ENCODE results near the gene SELENOV.

The SELENOV gene

GRCh38 chr19:39518975-39519374 is 4.0 kb downstream of the SELENOV start:
- FAIRE-seq (no peak), DNase-seq (ENCODE audit: insufficient read length, low spot score) (no peak)
- TF ChIP-seq CTCF (IDR thresholded peaks at IDR 0.05; ENCODE audit: insufficient read depth, missing control alignments), result no peak

DNA sequence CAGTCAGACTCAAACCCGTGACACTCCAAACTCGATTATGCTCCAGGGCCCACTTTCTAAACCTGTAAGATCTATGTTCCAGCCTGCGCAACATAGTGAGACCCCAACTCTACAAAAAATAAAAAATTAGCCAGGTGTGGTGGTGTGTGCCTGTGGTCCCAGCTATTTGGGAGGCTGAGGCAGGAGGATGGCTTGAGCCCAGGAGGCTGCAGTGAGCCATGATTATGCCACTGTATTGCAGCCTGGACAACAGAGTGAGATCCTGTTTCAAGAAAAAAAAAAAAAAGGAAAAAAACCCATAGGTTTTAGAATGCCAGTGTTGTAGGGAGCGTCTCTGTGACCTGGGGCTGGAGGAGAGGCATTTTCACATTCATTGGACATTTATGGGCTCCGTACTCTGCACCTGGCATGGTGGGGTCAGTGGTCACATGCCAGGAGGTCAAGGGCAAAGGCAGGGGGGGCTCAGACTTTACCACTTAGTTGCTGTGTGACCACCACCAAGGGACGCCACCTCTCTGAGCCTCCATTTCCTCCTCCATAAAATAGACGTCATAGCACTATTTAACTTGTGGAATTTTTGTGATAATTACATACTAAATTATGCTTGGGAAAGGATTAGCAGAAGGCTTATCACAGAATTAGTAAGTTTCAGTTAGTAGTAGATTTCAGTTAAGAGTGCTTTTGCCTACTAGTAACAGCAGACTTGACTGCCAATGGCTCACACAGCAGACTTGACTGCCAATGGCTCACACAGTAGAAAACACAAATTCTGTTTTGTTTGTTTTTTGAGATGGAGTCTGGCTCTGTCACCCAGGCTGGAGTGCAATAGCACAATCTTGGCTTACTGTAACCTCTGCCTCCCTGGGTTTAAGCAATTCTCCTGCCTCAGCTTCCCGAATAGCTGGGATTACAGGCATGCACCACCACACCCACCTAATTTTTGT is 5.9 kb downstream of the SELENOV start:
- DNase-seq (ENCODE audit: insufficient read length, low spot score), result no peak
- FAIRE-seq, result no peak
- TF ChIP-seq CTCF (IDR thresholded peaks at IDR 0.05; ENCODE audit: insufficient read depth, missing control alignments), result no peak

- no peak for TF ChIP-seq CTCF (IDR thresholded peaks at IDR 0.05; ENCODE audit: insufficient read depth, missing control alignments)
- FAIRE-seq (no peak), DNase-seq (ENCODE audit: insufficient read length, low spot score) (no peak)
Measured at GRCh38 chr19:39524495-39524894, 9.6 kb downstream of the SELENOV start.

GRCh38 chr19:39525205-39525604 is 10.3 kb downstream of the SELENOV start:
- TF ChIP-seq CTCF (IDR thresholded peaks at IDR 0.05; ENCODE audit: insufficient read depth, missing control alignments), result no peak
- DNase-seq (ENCODE audit: insufficient read length, low spot score) (no peak), FAIRE-seq (no peak)

DNA sequence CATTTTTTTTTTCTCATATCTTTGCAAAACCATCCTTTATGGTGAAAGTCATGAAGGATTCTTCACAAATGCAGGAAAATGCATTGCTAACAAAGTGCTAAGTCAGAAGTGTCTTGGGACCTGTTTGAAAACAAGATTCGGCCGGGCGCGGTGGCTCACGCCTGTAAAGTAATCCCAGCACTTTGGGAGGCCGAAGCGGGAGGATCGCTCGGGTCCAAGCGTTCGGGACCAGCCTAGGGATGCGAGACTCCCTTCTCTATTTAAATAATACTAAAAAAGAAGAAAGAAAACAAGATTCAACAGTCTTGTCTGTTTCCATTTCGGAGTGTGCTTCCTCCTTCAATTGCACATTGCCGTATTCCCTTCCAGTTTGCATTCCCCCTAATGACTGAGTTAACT is 16.9 kb downstream of the SELENOV start:
- FAIRE-seq (no peak), DNase-seq (ENCODE audit: insufficient read length, low spot score) (no peak)
- TF ChIP-seq CTCF (IDR thresholded peaks at IDR 0.05; ENCODE audit: insufficient read depth, missing control alignments), result no peak

DNA sequence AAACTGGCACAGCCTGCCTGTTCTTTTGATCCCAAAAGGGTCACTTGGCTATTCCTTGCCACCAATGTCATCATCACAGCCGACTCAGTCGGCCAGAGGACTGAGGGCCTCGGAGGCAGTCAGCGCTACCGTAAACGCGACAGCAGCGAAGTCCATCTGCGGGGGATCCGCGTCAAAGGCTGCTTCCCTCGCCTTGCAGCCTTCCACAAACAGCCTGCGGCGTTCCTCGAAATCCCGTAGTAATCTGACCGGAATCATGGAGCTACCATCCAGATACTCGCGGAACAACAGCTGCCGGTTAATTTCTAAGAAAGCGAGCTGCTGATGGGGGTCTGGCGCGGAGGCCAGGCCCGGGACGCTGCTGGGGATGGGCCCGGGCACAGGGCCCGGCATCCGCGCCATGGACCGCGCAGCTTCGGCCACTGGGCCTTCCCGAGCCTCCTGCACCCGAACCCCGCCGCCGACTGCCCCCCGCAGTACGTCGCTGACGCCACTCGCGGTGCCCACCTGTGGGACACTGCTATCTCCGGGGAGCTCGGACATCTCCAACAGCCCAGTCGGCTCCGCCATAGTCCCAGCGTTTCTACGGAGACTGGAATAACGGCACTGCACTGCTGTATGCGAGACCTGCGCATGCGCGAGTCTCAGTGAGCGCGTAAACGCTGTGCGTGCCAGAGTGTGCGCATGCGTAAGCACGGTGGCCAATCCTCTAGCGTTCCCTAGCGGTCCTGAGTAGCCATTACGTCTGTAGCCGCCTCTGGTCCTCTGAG is 17.5 kb downstream of the SELENOV start, which contains the start of gene EID2B:
TSS of gene EID2B (minus strand) at position 620 of the 770 bp plus-strand sequence. CDS start at position 570, 50 bp downstream.
- FAIRE-seq, result no peak

More for the DNA sequence above, 17.5 kb downstream of the SELENOV start, which contains the start of gene EID2B:
- peak; percentile 85 for DNase-seq (ENCODE audit: insufficient read length, low spot score)
- peak; percentile 99 for TF ChIP-seq CTCF (IDR thresholded peaks at IDR 0.05; ENCODE audit: insufficient read depth, missing control alignments)
